B cell (primary cell): ENCODE measurements around the gene RHOBTB3. TPM values are rescaled to one million over a fixed set of nuclear protein-coding genes. Genes with fewer than 3 reads are reported as not detected.
A peak's percentile ranks its signal among the peaks of the same experiment; 100 is the strongest.

Experiments
- ATAC-seq: fragments of 200-7000 bp; cut with Tn5 transposase; one replicate; pipeline ENCODE4 v1.10.0; 2021; ENCODE audit warnings: low read depth, mild to moderate bottlenecking, moderate number of reproducible peaks, moderate library complexity
- CTCF ChIA-PET: fragments of 350-600 bp; sonication (Branson Sonifier 250); formaldehyde crosslinking; loops from one replicate; lab custom pipeline; 2021; ENCODE audit warnings: antibody characterized with exemption, inconsistent platforms; lab: Charles Lee
- POLR2A ChIA-PET: fragments of 350-600 bp; sonication (Branson Sonifier 250); formaldehyde crosslinking; loops from one replicate; lab custom pipeline; 2021; ENCODE audit warnings: antibody characterized with exemption; lab: Charles Lee
- DNase-seq: peaks from one replicate; pipeline ENCODE4 v3.0.0; 2013
- H2AFZ ChIP-seq: 2 replicates; pipeline ENCODE4 v1.6.1; 2012; ENCODE audit warnings: mild to moderate bottlenecking, low read depth, low read length; ENCODE audit not compliant: insufficient read depth, poor library complexity, severe bottlenecking
- H3K27ac ChIP-seq, 2 donors: 1 replicate in 1 of 2; 2 replicates in 1 of 2; pipeline ENCODE4 v1.5.1; 2012 to 2013; ENCODE audit warnings: low read length in 2 of 2, mild to moderate bottlenecking in 2 of 2, moderate library complexity in 1 of 2
- H3K27me3 ChIP-seq, 4 experiments: fragments of 200-600 bp in 1 of 4; sonication (generic) in 1 of 4; replicated peaks in 1 of 4; 1 replicate in 2 of 4; 2 replicates in 2 of 4; pipeline versions ENCODE4 v1.6.1 to v1.7.0; 2013 to 2016; ENCODE audit warnings: low read length in 3 of 4, mild to moderate bottlenecking in 2 of 4, mixed read lengths in 1 of 4, moderate library complexity in 1 of 4; ENCODE audit not compliant: insufficient read depth in 4 of 4, control insufficient read depth in 3 of 4; ENCODE audit errors: control extremely low read depth in 1 of 4
- H3K36me3 ChIP-seq, 2 experiments: replicated peaks in 1 of 2; 1 replicate in 1 of 2; 2 replicates in 1 of 2; pipeline versions ENCODE4 v1.6.1 to v1.7.1; 2013; ENCODE audit warnings: low read length in 1 of 2; ENCODE audit not compliant: insufficient read depth in 2 of 2, control insufficient read depth in 1 of 2; ENCODE audit errors: control extremely low read depth in 1 of 2, extremely low read depth in 1 of 2
- H3K4me1 ChIP-seq, 2 donors: fragments of 200-600 bp in 1 of 2; sonication (generic) in 1 of 2; 1 replicate in 1 of 2; 2 replicates in 1 of 2; pipeline versions ENCODE4 v1.5.1 to v1.6.1; 2013 to 2017; ENCODE audit warnings: low read length in 2 of 2; ENCODE audit not compliant: control insufficient read depth in 2 of 2, insufficient read depth in 2 of 2
- H3K4me2 ChIP-seq: replicated peaks from 2 replicates; pipeline ENCODE3; 2012; ENCODE audit warnings: mild to moderate bottlenecking, low read depth, low read length; ENCODE audit not compliant: poor library complexity, severe bottlenecking
- H3K4me3 ChIP-seq, 5 experiments: fragments of 200-600 bp in 1 of 5; sonication (generic) in 1 of 5; 1 replicate in 3 of 5; 2 replicates in 2 of 5; pipeline versions ENCODE4 v1.5.1 to v1.7.0; 2011 to 2016; ENCODE audit warnings: low read length in 4 of 5, mild to moderate bottlenecking in 4 of 5, low read depth in 2 of 5, control low read depth in 1 of 5, moderate library complexity in 1 of 5; ENCODE audit not compliant: insufficient read depth in 1 of 5; ENCODE audit errors: control extremely low read depth in 1 of 5, extremely low read depth in 1 of 5
- H3K79me2 ChIP-seq: fragments of 200-600 bp; sonication (generic); one replicate; pipeline ENCODE4 v1.6.0; 2016; ENCODE audit warnings: low read length; ENCODE audit not compliant: control insufficient read depth, insufficient read depth
- H3K9ac ChIP-seq: fragments of 200-600 bp; sonication (generic); 2 replicates; pipeline ENCODE4 v1.6.1; 2017; ENCODE audit warnings: mild to moderate bottlenecking, low read length, moderate library complexity
- H3K9me3 ChIP-seq, 3 donors: one replicate each; pipeline versions ENCODE4 v1.6.1 to v1.7.1; 2013; ENCODE audit warnings: low read length in 2 of 3; ENCODE audit not compliant: control insufficient read depth in 2 of 3, insufficient read depth in 1 of 3; ENCODE audit errors: control extremely low read depth in 1 of 3
- H4K20me1 ChIP-seq: 2 replicates; pipeline ENCODE4 v1.6.0; 2012; ENCODE audit warnings: mild to moderate bottlenecking, low read length; ENCODE audit not compliant: insufficient read depth, control insufficient read depth, poor library complexity, severe bottlenecking
- H3K27ac Mint-ChIP-seq: one replicate; pipeline ENCODE4 v1.8.0; 2021; ENCODE audit warnings: mixed read lengths
- H3K27me3 Mint-ChIP-seq: one replicate; pipeline ENCODE4 v1.8.0; 2021; ENCODE audit warnings: mixed read lengths
- H3K4me1 Mint-ChIP-seq: one replicate; pipeline ENCODE4 v1.8.0; 2021; ENCODE audit warnings: mixed read lengths
- H3K4me3 Mint-ChIP-seq: one replicate; pipeline ENCODE4 v1.8.0; 2021; ENCODE audit warnings: mixed read lengths
- H3K9me3 Mint-ChIP-seq: one replicate; pipeline ENCODE4 v1.8.0; 2022; ENCODE audit warnings: mixed read lengths; ENCODE audit not compliant: insufficient read depth
- CTCF ChIP-seq: fragments of 200-600 bp; IDR thresholded peaks from one replicate; pipeline ENCODE4 v1.8.0; 2022; ENCODE audit warnings: antibody characterized with exemption, mild to moderate bottlenecking
- EZH2 ChIP-seq: IDR thresholded peaks from 2 replicates; pipeline ENCODE4 v1.6.1; 2012; ENCODE audit warnings: borderline replicate concordance, low read depth, mild to moderate bottlenecking, moderate library complexity, low read length; ENCODE audit not compliant: insufficient read depth, poor library complexity, severe bottlenecking
- WGBS: methylation state at CpG from one replicate; pipeline ENCODE4 v1.1.5; 2013; ENCODE audit warnings: missing lambda C conversion rate; ENCODE audit not compliant: insufficient coverage; 5-methylcytosine and 5-hydroxymethylcytosine counted together
- intact Hi-C: fragments of 100-400 bp; cut with micrococcal nuclease; formaldehyde crosslinking; loops from one replicate; pipeline ENCODE4 v1.10.0; 2022
- polyA plus RNA-seq: library from polyadenylated mRNA; depleted of rRNA; stranded (reverse); fragments of >200 nt; gene quantifications from 2 replicates; pipeline ENCODE4 v1.2.3, GENCODE V29; 2012
- total RNA-seq, 2 donors: library from RNA; stranded (reverse); fragments of 120-200 nt in 1 of 2; gene quantifications; 1 replicate in 1 of 2; 2 replicates in 1 of 2; pipeline versions ENCODE4 v1.2.3 to v1.2.4, GENCODE V29; 2013 to 2022

Gene RHOBTB3
- total and polyA plus RNA-seq, 2 donors (not counting 1 experiment from before 2014, with no cell fraction given) = 1.7 to 5.0 TPM

GRCh38 chr5:95818181-95819147, 87.3 kb downstream of the RHOBTB3 start:
- Histone ChIP-seq H3K27ac (peak overlapping the region; percentile 64 to 90), H3K27me3 (no peaks in the 10 kb centered on the region), H3K9ac (peak overlapping the region; percentile 55), H3K9me3 (no peaks in the 10 kb centered on the region), H3K4me3 (peak overlapping the region; percentile 25 to 70 (median 51)), H3K4me1 (peaks cover 55 to 59% of the 10 kb centered on the region in 2 donors), H2AFZ (peak overlapping the region; percentile 70), H3K79me2 (peaks cover 84% of the 10 kb centered on the region), H3K36me3 (peaks cover 0 to 37% of the 10 kb centered on the region in 2 experiments), H4K20me1 (no peaks in the 10 kb centered on the region), H3K4me2 (peak overlapping the region; percentile 80)
- ATAC-seq (peak; percentile 61), DNase-seq (peak; percentile 78)
- H3K9me3 Mint-ChIP-seq = no peaks in the 10 kb centered on the region
- ChIA-PET POLR2A (interaction anchor here (2.0 kb wide), 1 partner anchor 10 kb away, joined by 15 read pairs; no protein-coding TSS in a partner anchor), CTCF (interaction anchor here (1.0 to 11.9 kb wide), 6 partner anchors 10 to 172 kb away, joined by 3 to 181 read pairs (median 42); partner anchors contain the start of gene RFESD)
- peaks cover 85% of the 10 kb centered on the region for H3K4me1 Mint-ChIP-seq
- intact Hi-C loops = loop anchor here (1.0 to 2.0 kb wide), 2 partner anchors 9 to 16 kb away; no protein-coding TSS in a partner anchor
- TF ChIP-seq EZH2 (no peak), CTCF (no peak)
- peak overlapping the region; percentile 94 for H3K27ac Mint-ChIP-seq
- H3K4me3 Mint-ChIP-seq = peak overlapping the region; percentile 86
- WGBS = 27% methylated on average over 9 of the region's 14 CpGs
- H3K27me3 Mint-ChIP-seq = no peaks in the 10 kb centered on the region
